DMS153 (cell line): ENCODE results near the gene GPC5.

Source experiments
- DNase-seq: peaks from one replicate; lab custom pipeline; 2025; lab: John Stamatoyannopoulos, UW

The GPC5 gene

DNA sequence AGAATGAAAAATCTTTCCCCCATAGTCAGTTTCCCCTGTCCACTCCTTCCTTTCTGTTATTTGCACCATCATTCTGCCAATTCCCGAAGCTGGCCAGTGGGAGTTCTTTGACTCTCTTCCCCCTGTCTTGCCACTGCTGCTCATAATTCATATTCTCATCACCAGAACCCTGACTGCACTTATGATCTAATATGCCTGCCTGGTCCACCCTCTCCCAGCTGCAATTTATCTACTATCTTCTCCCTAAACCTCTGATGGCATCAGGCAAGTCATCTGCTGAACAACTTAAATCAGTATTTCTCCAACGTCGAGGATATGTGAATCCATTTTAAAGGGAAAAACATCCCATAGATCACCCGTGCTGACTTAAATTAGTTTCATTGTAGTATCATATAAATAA lies 1370.2 kb downstream of the GPC5 start:
- no peak for DNase-seq

DNA sequence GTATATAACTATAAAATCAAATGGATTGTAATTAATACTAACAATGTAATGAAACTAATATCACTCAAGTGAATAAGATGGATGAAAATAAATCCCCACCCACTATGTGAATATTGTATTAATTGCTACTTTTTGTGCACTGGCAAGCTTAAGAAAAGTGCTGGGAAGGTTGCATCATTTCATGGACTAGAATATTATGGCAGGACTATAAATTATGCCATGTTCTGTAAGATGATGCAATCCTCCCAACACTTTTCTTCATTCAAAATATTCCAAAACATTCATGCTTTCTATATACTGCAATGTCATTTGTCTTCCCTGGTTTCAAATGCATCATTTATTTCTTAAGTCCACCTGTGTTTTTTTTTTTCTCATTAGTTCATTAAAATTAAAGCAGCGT lies 1370.6 kb downstream of the GPC5 start:
- no peak for DNase-seq

GRCh38 chr13:92775658-92776057 lies 1377.2 kb downstream of the GPC5 start:
- DNase-seq = no peak

- no peak for DNase-seq
Measured at GRCh38 chr13:92781965-92782690, 1383.7 kb downstream of the GPC5 start.

- DNase-seq = no peak
Measured at GRCh38 chr13:92802776-92803175, 1404.4 kb downstream of the GPC5 start.

DNA sequence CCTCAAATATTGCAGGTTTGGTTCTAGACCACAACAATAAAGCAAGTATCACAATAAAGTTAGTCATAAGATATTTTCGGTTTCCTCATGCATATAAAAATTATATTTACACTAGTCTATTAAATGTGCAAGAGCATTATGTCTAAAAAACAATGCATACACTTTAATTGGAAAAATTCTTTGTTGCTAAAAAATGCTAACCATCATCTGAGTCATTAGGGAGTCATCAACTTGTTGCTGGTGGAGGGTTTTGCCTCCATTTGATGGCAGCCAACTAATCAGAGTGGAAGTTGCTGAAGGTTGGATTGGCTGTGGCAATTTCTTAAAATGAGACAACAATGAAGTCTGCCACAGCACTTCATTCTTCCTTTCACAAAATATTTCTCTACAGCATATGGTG lies 1405.9 kb downstream of the GPC5 start:
- DNase-seq = no peak

GRCh38 chr13:92804926-92805325 lies 1406.5 kb downstream of the GPC5 start:
- no peak for DNase-seq

- no peak for DNase-seq
Measured at GRCh38 chr13:92805766-92806165, 1407.3 kb downstream of the GPC5 start.

- no peak for DNase-seq
Measured at GRCh38 chr13:92806215-92806614, 1407.8 kb downstream of the GPC5 start.

- no peak for DNase-seq
Measured at GRCh38 chr13:92807353-92807752, 1408.9 kb downstream of the GPC5 start.

- DNase-seq = no peak
Measured at GRCh38 chr13:92807966-92808365, 1409.5 kb downstream of the GPC5 start.

- peak; percentile 77 for DNase-seq
Measured at GRCh38 chr13:92821324-92821723, 1422.9 kb downstream of the GPC5 start.

- DNase-seq = peak; percentile 73
Measured at GRCh38 chr13:92823059-92823458, 1424.6 kb downstream of the GPC5 start.

GRCh38 chr13:92825938-92826596 lies 1427.6 kb downstream of the GPC5 start:
- no peak for DNase-seq

DNA sequence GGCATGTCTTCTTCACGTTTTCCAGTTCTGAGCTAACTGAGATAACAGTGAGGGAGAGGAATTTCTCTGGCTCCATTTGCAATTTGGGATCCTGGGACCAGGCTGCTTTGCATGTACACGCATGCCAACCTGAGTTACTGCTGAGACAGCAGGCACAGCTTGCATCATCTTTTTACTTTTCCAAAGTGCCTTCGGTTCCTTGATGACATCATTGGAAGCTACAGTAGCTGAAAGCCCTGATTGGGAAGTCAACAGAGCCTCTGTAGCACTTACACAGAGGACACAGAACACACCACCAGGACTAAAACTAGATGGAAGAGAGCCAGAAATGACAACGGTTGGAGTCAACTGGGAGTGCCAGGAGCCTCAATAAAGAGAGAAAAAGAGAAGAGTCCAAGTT lies 1429.1 kb downstream of the GPC5 start:
- no peak for DNase-seq

DNA sequence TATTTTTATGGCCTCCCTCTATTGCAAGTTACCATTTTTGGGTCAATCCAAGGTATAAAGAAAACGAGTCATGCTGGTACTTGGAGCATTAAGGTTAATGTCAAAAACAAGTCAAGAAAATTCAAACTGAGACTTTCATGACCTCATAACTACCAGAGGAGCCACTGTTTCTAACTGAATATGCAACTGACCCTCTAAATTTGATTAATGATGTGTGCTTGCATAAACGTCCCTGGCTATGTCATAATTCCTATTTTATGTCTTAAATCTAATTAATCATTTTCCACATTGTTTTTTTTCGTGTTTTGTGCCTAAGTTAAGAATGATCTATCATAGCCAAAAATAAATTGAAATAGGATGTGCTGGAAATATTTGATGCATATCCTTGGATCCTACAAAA lies 1431.5 kb downstream of the GPC5 start:
- no peak for DNase-seq

DNA sequence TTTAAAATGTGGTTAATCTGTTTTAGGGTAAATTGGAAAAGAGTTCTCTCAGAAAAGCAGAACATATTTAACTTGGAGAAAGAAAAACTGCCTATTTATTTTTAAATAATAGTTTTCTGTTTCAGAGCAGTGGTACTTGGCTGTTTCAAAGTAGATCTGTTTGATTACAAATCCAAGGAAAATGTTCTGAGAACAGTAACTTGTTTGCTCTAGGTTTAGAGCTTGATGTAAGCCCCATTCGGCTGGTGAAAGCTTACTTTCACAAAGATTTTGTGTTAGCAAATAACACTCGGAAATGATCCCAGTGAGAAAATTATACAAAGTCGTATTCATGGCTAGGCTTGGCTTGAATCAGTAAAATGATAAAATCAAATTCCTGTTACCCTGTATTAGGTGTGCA lies 1432.4 kb downstream of the GPC5 start:
- DNase-seq = no peak

GRCh38 chr13:92833071-92833470 lies 1434.7 kb downstream of the GPC5 start:
- DNase-seq = no peak

DNA sequence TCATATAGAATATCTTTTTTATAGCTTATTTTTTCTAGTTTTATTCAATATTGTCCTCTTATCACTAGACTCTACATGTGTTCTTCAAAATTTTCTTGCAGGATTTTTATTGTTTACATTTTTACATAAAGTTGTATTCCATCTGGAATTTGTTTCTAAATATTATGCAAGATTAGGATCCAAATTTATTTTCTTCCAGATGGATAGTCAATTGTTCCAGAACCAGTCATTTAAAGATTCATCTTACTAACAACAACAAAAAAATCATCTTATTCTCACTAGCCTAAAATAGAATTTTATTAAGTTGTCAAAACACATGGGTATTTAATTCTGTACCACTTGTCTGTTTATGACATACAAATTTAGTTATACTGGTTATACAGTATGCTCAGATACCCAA lies 1437.8 kb downstream of the GPC5 start:
- DNase-seq = no peak

DNA sequence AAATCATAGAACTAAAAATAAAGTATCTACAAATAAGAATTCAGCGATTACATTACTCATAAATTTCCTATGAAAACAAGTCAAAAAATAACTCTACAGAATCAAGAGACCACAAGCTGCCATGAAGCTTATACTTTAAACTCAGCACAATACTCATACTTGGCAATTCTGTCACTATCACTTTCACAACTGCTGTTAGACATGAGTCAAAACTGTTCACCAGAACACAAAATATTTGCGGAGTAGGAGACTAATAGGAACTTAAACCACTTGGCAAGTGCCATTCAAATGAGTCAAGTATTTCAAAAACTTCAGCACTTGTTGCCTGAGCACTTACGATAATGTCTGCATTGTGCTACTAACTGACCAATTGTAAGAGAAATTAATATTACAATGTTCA lies 1440.4 kb downstream of the GPC5 start:
- no peak for DNase-seq

DNA sequence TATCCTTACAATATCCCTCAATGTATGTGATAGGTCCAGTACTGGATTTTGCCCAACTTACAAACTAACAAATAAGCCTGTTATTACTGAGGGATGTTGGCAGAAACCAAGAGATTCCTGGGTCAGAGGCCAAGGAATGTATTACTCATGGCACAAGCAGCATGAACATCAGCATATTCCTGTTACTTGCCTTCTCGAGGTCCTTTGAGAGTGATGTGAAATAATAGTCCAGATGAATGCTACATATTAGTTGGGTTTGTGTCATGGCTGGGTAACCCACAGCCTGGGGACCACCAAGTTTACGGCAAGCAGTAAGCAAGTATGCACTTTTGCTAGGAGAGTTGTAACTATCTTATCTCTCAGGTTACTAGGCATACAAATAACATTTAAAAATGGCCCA lies 1443.7 kb downstream of the GPC5 start:
- DNase-seq = no peak

DNA sequence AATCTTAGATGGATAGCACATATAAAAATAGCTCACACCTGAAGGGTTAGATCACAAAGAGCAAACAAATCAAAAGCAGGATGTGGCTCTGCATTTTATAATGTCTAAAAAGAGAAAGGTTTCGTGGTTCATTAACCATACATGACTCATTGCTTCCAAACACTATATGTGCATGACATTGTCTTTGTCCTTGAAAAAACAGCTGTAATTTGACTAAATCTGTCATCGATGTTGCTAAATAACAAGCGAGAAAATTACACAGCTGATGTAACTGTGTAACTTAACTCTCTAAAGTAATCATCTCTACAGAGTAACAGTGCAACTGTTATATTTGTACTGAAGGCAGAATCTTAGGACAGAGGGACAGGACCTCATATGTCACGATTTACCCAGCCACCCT lies 1445.1 kb downstream of the GPC5 start:
- peak; percentile 98 for DNase-seq

DNA sequence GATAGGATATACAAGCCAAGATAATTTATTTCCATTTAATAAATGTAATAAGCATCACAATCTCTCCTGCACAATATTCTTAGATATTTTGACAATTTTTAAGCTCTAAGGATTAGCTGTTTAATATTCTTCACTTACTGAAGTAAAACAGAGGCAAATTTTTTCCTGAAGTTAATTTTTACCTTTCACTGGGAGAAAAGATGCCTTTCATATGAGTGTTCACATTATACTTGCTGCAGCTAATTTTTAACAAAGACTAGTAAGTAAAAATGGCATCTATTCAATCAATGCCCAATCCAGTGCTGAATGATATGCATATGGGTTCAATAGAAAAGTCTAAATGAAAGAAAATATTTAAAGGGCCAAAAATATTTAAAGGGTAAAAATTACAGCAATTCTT lies 1451.0 kb downstream of the GPC5 start:
- DNase-seq = no peak
